Measurements from ENCODE around the gene RUNX3. TPM values are rescaled to one million over a fixed set of nuclear protein-coding genes. Genes with fewer than 3 reads are reported as not detected.

Gene RUNX3
- polyA plus RNA-seq, 1 experiment = 0.23 TPM

DNA sequence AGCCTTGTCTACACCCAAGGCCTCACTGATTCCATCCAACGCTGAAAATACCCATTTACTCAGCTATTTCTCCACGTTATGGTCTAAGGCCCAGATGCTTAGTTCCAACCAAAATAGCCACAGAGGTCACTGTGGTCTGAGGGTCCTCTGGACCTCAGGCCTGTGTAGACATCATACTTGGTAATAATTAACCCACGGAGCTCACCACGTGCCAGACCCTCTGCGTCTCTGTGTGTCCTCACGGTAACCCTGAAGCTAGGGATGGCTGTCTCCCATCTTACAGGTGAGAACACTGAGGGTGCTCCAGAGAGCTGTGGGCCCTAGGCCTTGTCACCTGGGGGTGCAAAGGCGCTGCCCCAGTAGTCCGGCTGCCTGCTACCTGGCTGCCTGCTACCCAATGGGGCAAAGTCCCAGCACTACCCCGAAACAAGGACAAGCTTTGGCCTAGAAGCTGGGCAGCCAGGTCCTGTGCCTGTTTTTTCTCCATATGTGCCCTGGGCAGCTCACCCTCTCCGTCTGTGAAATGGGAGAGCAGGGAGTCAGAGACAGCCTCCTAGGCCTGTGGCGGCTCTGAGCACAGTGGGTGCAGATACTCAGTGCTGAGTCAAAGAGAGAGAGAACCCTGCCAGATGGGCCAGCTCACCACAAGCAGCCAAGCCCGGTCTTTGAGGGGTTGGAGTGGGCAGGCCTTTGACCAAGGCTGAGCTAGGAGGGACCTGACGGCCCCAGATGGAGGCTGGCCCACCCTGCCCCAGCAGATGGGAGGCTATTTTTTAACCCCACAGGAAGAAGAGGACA, 17.0 kb upstream of the RUNX3 start:
- ChIA-PET CTCF (interaction anchor here (0.6 to 1.9 kb wide), 5 partner anchors 13 to 91 kb away, joined by 3 to 8 read pairs (median 3); no protein-coding TSS in a partner anchor), POLR2A (no interaction called here)
- DNase-seq (ENCODE audit: low read depth) = no peak
- no peak overlapping the region for H3K4me3 ChIP-seq (ENCODE audit: low read depth, low read length)
- TF ChIP-seq, protein P1, sequence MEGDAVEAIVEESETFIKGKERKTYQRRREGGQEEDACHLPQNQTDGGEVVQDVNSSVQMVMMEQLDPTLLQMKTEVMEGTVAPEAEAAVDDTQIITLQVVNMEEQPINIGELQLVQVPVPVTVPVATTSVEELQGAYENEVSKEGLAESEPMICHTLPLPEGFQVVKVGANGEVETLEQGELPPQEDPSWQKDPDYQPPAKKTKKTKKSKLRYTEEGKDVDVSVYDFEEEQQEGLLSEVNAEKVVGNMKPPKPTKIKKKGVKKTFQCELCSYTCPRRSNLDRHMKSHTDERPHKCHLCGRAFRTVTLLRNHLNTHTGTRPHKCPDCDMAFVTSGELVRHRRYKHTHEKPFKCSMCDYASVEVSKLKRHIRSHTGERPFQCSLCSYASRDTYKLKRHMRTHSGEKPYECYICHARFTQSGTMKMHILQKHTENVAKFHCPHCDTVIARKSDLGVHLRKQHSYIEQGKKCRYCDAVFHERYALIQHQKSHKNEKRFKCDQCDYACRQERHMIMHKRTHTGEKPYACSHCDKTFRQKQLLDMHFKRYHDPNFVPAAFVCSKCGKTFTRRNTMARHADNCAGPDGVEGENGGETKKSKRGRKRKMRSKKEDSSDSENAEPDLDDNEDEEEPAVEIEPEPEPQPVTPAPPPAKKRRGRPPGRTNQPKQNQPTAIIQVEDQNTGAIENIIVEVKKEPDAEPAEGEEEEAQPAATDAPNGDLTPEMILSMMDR (IDR thresholded peaks at IDR 0.05; ENCODE audit: insufficient read depth, low read depth, low read length) = no peak
- peaks cover 10% of the 10 kb centered on the region for H3K27me3 ChIP-seq (ENCODE audit: control insufficient read depth, insufficient read depth, low read length)
- no peaks in the 10 kb centered on the region for H3K36me3 ChIP-seq (ENCODE audit: control insufficient read depth, insufficient read depth, low read length)

DNA sequence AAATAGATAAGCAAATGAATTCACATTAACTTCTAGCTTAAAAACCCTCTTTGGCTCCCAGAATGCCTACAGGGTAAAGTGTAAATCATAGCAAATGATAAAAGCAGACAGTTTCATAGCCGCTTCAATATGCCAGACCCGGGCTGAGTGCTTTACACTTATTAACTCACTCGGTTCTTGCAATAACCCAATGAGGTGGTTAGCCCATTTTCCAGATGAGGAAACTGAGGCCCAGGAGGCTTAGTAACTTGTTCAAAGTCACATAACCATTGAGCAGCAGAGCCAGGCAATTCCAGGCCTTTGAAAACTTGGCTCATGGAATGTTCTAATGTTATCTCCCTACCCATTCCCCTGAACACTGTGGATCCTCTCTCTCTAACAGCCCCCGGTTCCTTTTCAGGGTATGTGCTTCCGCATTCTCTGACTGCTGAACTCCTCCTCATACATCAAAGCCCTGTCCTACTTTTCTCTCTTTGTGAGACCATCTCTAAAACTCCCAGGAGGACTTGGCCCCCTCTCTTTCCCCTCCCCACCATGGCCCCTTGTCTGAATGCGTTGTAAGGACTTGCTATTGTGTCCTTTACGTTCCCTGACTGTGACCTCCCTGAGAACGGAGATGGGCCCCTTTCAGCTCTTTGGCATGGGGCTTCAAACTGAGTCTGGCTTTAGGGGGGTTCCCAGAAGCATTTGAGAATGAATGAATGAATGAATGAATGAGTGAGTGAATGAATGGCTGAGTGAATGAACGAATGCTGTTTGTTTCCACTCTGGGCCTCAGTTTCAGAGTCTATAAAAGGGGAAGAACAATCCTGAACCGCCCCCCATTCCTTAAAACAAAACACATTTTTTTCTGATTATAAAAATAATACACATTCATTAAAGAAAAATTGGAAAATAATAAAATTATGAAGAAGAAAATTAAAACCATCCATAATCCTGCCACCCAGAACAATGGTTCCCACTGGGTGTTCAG, 15.6 kb upstream of the RUNX3 start:
- H3K27me3 ChIP-seq (ENCODE audit: control insufficient read depth, insufficient read depth, low read length) = peaks cover 10% of the 10 kb centered on the region
- no peak for DNase-seq (ENCODE audit: low read depth)
- CTCF ChIA-PET = interaction anchor here (1.0 to 2.8 kb wide), 2 partner anchors 13 to 14 kb away, joined by 4 to 12 read pairs; no protein-coding TSS in a partner anchor

DNA sequence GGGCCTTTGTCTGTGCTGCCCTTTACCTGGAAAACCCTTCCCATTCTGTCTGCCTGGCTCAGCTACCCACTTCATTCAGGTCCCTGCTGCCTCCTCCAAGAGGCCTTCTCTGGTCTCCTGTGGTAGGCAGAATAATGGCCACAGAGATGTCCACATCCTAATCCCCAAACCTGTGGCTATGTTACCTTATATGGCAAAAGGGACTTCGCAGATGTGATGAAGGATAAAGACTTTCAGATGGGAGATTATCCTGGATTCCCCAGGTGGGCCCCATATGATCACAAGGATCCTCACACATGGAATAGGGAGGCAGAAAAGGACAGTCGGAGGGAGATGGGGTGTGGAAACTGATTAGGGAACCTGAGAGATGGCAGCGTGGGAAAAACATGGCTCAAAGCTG, 14.2 kb upstream of the RUNX3 start:
- ChIA-PET POLR2A (no interaction called here), CTCF (interaction anchor here (2.8 kb wide), 1 partner anchor 12 kb away, joined by 12 read pairs; no protein-coding TSS in a partner anchor)
- H3K36me3 ChIP-seq (ENCODE audit: control insufficient read depth, insufficient read depth, low read length) = no peaks in the 10 kb centered on the region
- DNase-seq (ENCODE audit: low read depth) = no peak
- H3K27me3 ChIP-seq (ENCODE audit: control insufficient read depth, insufficient read depth, low read length) = peaks cover 10% of the 10 kb centered on the region
- TF ChIP-seq, protein P1 (IDR thresholded peaks at IDR 0.05; ENCODE audit: insufficient read depth, low read depth, low read length) = no peak
- no peak overlapping the region for H3K4me3 ChIP-seq (ENCODE audit: low read depth, low read length)

More for the DNA sequence above, 15.6 kb upstream of the RUNX3 start:
- TF ChIP-seq, protein P1 (IDR thresholded peaks at IDR 0.05; ENCODE audit: insufficient read depth, low read depth, low read length) = no peak
- POLR2A ChIA-PET = no interaction called here
- H3K4me3 ChIP-seq (ENCODE audit: low read depth, low read length) = no peak overlapping the region
- no peaks in the 10 kb centered on the region for H3K36me3 ChIP-seq (ENCODE audit: control insufficient read depth, insufficient read depth, low read length)

DNA sequence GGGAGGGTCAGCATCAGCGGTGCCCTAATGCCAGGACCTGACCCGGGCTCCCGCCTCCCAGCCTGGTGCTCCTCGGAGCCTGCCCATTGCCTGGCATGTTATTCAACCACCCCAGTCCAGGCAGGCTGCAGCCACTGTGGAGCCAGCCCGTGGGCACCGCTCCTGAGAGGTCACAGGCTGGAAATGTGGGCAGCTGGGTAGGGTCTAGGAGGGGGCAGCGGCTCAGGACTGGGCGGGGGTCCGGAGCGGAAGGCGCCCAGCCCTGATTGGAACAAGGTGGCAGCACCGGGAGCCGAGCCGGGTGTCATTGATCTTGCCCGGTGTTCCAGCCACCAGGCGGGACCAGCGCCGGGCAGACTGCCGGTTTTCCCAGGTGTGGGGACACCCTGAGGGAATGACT, 12.7 kb upstream of the RUNX3 start:
- H3K27me3 ChIP-seq (ENCODE audit: control insufficient read depth, insufficient read depth, low read length) = peaks cover 10% of the 10 kb centered on the region

More for the DNA sequence above, 12.7 kb upstream of the RUNX3 start:
- Histone ChIP-seq H3K36me3 (ENCODE audit: control insufficient read depth, insufficient read depth, low read length) (no peaks in the 10 kb centered on the region), H3K4me3 (ENCODE audit: low read depth, low read length) (no peak overlapping the region)
- CTCF ChIA-PET = interaction anchor here (0.9 to 3.7 kb wide), 4 partner anchors 10 to 95 kb away, joined by 3 to 25 read pairs (median 8); no protein-coding TSS in a partner anchor
- POLR2A ChIA-PET = no interaction called here
- TF ChIP-seq, protein P1 (IDR thresholded peaks at IDR 0.05; ENCODE audit: insufficient read depth, low read depth, low read length) = no peak
- DNase-seq (ENCODE audit: low read depth) = no peak
